Lower leg skin (tissue), 3 donors: Measurements from ENCODE around the gene DNMT3L.

Experiments
- POLR2A ChIP-seq, 2 donors: fragments of 450-650 bp; IDR thresholded peaks; one replicate each; pipeline ENCODE4 v1.6.1; 2016 to 2017; ENCODE audit warnings: antibody characterized with exemption in 2 of 2, mild to moderate bottlenecking in 1 of 2, moderate library complexity in 1 of 2
- TF ChIP-seq, protein P1 (sequence below), 3 donors: fragments of 450-650 bp; IDR thresholded peaks; one replicate each; pipeline ENCODE4 v1.5.1; 2016; ENCODE audit warnings: antibody characterized with exemption in 3 of 3, mild to moderate bottlenecking in 3 of 3, moderate library complexity in 2 of 3

DNA sequence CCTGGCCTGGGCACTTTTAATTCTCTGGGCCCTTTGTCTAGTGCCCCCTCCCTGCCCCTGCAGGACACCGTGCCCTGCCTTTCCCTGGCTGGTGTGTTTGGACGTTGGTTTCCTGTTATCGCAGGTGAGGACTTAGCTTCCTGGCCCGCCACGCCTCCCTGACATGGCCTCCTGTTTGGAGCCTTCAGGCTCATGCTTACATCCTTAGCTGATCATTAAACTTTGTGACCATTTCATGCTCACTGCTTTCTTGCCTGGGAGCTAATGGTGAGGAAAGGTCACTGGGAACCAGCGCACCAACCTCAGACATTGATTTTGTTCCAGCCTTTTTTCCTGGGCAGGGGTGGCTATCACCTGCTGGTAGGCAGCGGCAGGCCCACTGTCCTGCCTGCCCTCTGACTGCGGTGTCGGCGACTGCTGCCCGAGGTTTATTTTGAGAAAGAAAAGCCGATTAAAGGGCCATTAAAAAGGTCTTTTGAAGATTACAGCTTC, 41.8 kb upstream of the DNMT3L start:
- no peak for TF ChIP-seq POLR2A (IDR thresholded peaks at IDR 0.05)
- TF ChIP-seq, protein P1, sequence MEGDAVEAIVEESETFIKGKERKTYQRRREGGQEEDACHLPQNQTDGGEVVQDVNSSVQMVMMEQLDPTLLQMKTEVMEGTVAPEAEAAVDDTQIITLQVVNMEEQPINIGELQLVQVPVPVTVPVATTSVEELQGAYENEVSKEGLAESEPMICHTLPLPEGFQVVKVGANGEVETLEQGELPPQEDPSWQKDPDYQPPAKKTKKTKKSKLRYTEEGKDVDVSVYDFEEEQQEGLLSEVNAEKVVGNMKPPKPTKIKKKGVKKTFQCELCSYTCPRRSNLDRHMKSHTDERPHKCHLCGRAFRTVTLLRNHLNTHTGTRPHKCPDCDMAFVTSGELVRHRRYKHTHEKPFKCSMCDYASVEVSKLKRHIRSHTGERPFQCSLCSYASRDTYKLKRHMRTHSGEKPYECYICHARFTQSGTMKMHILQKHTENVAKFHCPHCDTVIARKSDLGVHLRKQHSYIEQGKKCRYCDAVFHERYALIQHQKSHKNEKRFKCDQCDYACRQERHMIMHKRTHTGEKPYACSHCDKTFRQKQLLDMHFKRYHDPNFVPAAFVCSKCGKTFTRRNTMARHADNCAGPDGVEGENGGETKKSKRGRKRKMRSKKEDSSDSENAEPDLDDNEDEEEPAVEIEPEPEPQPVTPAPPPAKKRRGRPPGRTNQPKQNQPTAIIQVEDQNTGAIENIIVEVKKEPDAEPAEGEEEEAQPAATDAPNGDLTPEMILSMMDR (IDR thresholded peaks at IDR 0.05), result no peak
